Neural cell (in vitro differentiated cells): ENCODE data around the gene FSTL1. TPM values are rescaled to one million over a fixed set of nuclear protein-coding genes. Genes with fewer than 3 reads are reported as not detected.

Experiments
- H2AFZ ChIP-seq: fragments of 200-600, 300-800 bp; sonication (generic), shearing (Covaris generic); 2 replicates; pipeline ENCODE4 v1.6.0; 2014; ENCODE audit warnings: low read depth, mild to moderate bottlenecking, antibody characterized with exemption, low read length, moderate library complexity
- H3F3A ChIP-seq: fragments of 200-600 bp; shearing (Covaris generic); 2 replicates; pipeline ENCODE4 v1.6.1; 2016; ENCODE audit warnings: mild to moderate bottlenecking, moderate library complexity, mixed read lengths, antibody characterized with exemption, low read length; ENCODE audit not compliant: insufficient read depth, poor library complexity, severe bottlenecking
- H3K27ac ChIP-seq: fragments of 200-600, 300-800 bp; sonication (generic), shearing (Covaris generic); 2 replicates; pipeline ENCODE4 v1.5.1; 2014; ENCODE audit warnings: mild to moderate bottlenecking, low read length, moderate library complexity
- H3K27me3 ChIP-seq: fragments of 300-800, 200-600 bp; sonication (generic), shearing (Covaris generic); 2 replicates; pipeline ENCODE4 v1.6.0; 2014; ENCODE audit warnings: mild to moderate bottlenecking, low read depth, low read length, moderate library complexity; ENCODE audit not compliant: insufficient read depth
- H3K36me3 ChIP-seq: fragments of 300-800, 200-600 bp; sonication (generic), shearing (Covaris generic); 2 replicates; pipeline ENCODE4 v1.5.1; 2014; ENCODE audit warnings: mild to moderate bottlenecking, antibody characterized with exemption, low read length, moderate library complexity; ENCODE audit not compliant: insufficient read depth
- H3K4me2 ChIP-seq: fragments of 300-800, 200-600 bp; sonication (generic), shearing (Covaris generic); 2 replicates; pipeline ENCODE4 v1.6.0; 2014; ENCODE audit warnings: mild to moderate bottlenecking, low read length
- H3K4me3 ChIP-seq: fragments of 300-800, 200-600 bp; sonication (generic), shearing (Covaris generic); 2 replicates; pipeline ENCODE4 v1.5.1; 2014; ENCODE audit warnings: mild to moderate bottlenecking, low read length, moderate library complexity
- H3K79me2 ChIP-seq: fragments of 200-600 bp; shearing (Covaris generic); replicated peaks from 2 replicates; pipeline ENCODE4 v1.6.0; 2014; ENCODE audit warnings: mild to moderate bottlenecking, low read length, moderate library complexity; ENCODE audit not compliant: insufficient read depth
- H3K9ac ChIP-seq: fragments of 300-800, 200-600 bp; sonication (generic), shearing (Covaris generic); 2 replicates; pipeline ENCODE4 v1.6.1; 2016; ENCODE audit warnings: mild to moderate bottlenecking, low read length, mixed read lengths
- H3K9me2 ChIP-seq: fragments of 200-600 bp; shearing (Covaris generic); 2 replicates; pipeline ENCODE4 v1.6.1; 2016; ENCODE audit warnings: mild to moderate bottlenecking, low read length, mixed read lengths; ENCODE audit not compliant: insufficient read depth
- H3K9me3 ChIP-seq: fragments of 200-600, 300-800 bp; sonication (generic), shearing (Covaris generic); 2 replicates; pipeline ENCODE4 v1.6.1; 2016; ENCODE audit warnings: mild to moderate bottlenecking, mixed run types, low read length, moderate library complexity, mixed read lengths
- H4K20me1 ChIP-seq: fragments of 200-600 bp; shearing (Covaris generic); 2 replicates; pipeline ENCODE4 v1.6.1; 2016; ENCODE audit warnings: mild to moderate bottlenecking, mixed run types; ENCODE audit not compliant: insufficient read depth
- CTCF ChIP-seq: fragments of 450-650 bp; IDR thresholded peaks from 2 replicates; pipeline ENCODE4 v1.5.1; 2014; ENCODE audit warnings: antibody characterized with exemption, mild to moderate bottlenecking, moderate library complexity; ENCODE audit not compliant: poor library complexity, severe bottlenecking
- EP300 ChIP-seq: fragments of 450-650 bp; conservative IDR thresholded peaks from 2 replicates; pipeline ENCODE4 v1.6.1; 2014; ENCODE audit warnings: antibody characterized with exemption, mild to moderate bottlenecking, moderate library complexity; ENCODE audit not compliant: poor library complexity, severe bottlenecking
- EZH2 ChIP-seq: fragments of 200-600, 300-800 bp; shearing (Covaris generic), sonication (generic); IDR thresholded peaks from 2 replicates; pipeline ENCODE4 v1.6.1; 2014; ENCODE audit warnings: antibody characterized with exemption, low read length, borderline replicate concordance, mild to moderate bottlenecking; ENCODE audit not compliant: insufficient read depth, poor library complexity, severe bottlenecking
- MXI1 ChIP-seq: fragments of 450-650 bp; conservative IDR thresholded peaks from 2 replicates; pipeline ENCODE4 v1.6.1; 2014; ENCODE audit warnings: antibody characterized with exemption, mild to moderate bottlenecking; ENCODE audit not compliant: poor library complexity, severe bottlenecking
- POLR2AphosphoS5 ChIP-seq: IDR thresholded peaks from 2 replicates; pipeline ENCODE4 v1.6.1; 2012
- RAD21 ChIP-seq: fragments of 450-650 bp; conservative IDR thresholded peaks from 2 replicates; pipeline ENCODE4 v1.6.1; 2014; ENCODE audit warnings: antibody characterized with exemption, mild to moderate bottlenecking, moderate library complexity
- SMC3 ChIP-seq: fragments of 450-650 bp; conservative IDR thresholded peaks from 2 replicates; pipeline ENCODE4 v1.6.1; 2014; ENCODE audit warnings: antibody characterized with exemption, mild to moderate bottlenecking, moderate library complexity; ENCODE audit not compliant: poor library complexity
- TAF1 ChIP-seq: IDR thresholded peaks from 2 replicates; pipeline ENCODE4 v1.6.1; 2012; ENCODE audit warnings: low read depth
- polyA plus RNA-seq: library from polyadenylated mRNA; depleted of rRNA; stranded (reverse); fragments of >200 nt; gene quantifications from 2 replicates; pipeline ENCODE4 v1.2.3, GENCODE V29; 2014
- TF ChIP-seq, protein P1 (sequence below): IDR thresholded peaks from 2 replicates; pipeline ENCODE4 v1.6.1; 2012; ENCODE audit warnings: borderline replicate concordance

The FSTL1 gene
- polyA plus RNA-seq, 1 donor from 2014 or later: 12.3 TPM

- Histone ChIP-seq H3K4me3 (no peak overlapping the region), H3K36me3 (no peaks in the 10 kb centered on the region)
These were observed 40.3 kb downstream of the FSTL1 start for GRCh38 chr3:120410541-120410940.

DNA sequence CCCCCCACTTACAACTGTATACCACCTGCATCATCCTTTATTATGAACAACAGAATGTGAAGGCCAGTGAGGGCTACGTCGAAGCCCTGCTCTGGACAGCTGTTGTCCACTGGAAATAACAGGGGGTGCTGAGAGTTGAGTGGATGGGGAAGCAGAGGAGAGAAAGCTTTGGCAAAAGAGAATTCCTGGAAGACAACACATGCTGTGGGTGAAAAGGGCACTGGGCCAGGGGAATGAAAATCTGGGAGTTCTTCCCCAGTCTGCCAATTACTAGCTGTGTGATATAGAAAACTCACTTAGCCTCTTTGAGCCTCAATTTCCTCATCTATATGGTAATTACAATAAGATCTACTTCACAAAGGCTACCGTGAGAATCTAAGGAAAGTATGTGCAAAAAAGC is 40.7 kb downstream of the FSTL1 start:
- H3K4me3 ChIP-seq: no peak overlapping the region
- no peaks in the 10 kb centered on the region for H4K20me1 ChIP-seq
- H3K79me2 ChIP-seq: no peaks in the 10 kb centered on the region
- no peaks in the 10 kb centered on the region for H3F3A ChIP-seq
- H3K9ac ChIP-seq: no peak overlapping the region
- no peaks in the 10 kb centered on the region for H3K27me3 ChIP-seq
- H3K9me3 ChIP-seq: no peaks in the 10 kb centered on the region
- H2AFZ ChIP-seq: no peak overlapping the region
- H3K27ac ChIP-seq: no peak overlapping the region
- H3K9me2 ChIP-seq: no peaks in the 10 kb centered on the region
- H3K4me2 ChIP-seq: no peak overlapping the region
- no peak for TF ChIP-seq MXI1
- no peak for TF ChIP-seq TAF1
- no peak for TF ChIP-seq RAD21
- no peak for TF ChIP-seq POLR2AphosphoS5
- TF ChIP-seq, protein P1, sequence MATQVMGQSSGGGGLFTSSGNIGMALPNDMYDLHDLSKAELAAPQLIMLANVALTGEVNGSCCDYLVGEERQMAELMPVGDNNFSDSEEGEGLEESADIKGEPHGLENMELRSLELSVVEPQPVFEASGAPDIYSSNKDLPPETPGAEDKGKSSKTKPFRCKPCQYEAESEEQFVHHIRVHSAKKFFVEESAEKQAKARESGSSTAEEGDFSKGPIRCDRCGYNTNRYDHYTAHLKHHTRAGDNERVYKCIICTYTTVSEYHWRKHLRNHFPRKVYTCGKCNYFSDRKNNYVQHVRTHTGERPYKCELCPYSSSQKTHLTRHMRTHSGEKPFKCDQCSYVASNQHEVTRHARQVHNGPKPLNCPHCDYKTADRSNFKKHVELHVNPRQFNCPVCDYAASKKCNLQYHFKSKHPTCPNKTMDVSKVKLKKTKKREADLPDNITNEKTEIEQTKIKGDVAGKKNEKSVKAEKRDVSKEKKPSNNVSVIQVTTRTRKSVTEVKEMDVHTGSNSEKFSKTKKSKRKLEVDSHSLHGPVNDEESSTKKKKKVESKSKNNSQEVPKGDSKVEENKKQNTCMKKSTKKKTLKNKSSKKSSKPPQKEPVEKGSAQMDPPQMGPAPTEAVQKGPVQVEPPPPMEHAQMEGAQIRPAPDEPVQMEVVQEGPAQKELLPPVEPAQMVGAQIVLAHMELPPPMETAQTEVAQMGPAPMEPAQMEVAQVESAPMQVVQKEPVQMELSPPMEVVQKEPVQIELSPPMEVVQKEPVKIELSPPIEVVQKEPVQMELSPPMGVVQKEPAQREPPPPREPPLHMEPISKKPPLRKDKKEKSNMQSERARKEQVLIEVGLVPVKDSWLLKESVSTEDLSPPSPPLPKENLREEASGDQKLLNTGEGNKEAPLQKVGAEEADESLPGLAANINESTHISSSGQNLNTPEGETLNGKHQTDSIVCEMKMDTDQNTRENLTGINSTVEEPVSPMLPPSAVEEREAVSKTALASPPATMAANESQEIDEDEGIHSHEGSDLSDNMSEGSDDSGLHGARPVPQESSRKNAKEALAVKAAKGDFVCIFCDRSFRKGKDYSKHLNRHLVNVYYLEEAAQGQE: no peak
- TF ChIP-seq CTCF: no peak
- TF ChIP-seq EP300: no peak
- TF ChIP-seq EZH2: no peak
- TF ChIP-seq SMC3: no peak
- no peaks in the 10 kb centered on the region for H3K36me3 ChIP-seq

More at GRCh38 chr3:120410541-120410940, 40.3 kb downstream of the FSTL1 start:
- Histone ChIP-seq H3K4me2 (no peak overlapping the region), H3K9me3 (no peaks in the 10 kb centered on the region), H3K27ac (no peak overlapping the region), H3F3A (no peaks in the 10 kb centered on the region), H3K79me2 (no peaks in the 10 kb centered on the region), H2AFZ (no peak overlapping the region), H3K9me2 (no peaks in the 10 kb centered on the region), H4K20me1 (no peaks in the 10 kb centered on the region), H3K9ac (no peak overlapping the region), H3K27me3 (no peaks in the 10 kb centered on the region)
- TF ChIP-seq POLR2AphosphoS5 (no peak), EP300 (no peak), RAD21 (no peak), CTCF (no peak), SMC3 (no peak), MXI1 (no peak), TAF1 (no peak), EZH2 (no peak)
- TF ChIP-seq, protein P1: no peak
